Astrocyte (in vitro differentiated cells and primary cell): ENCODE data around the gene LRRC27. TPM values are rescaled to one million over a fixed set of nuclear protein-coding genes. Genes with fewer than 3 reads are reported as not detected.

Experiments
- DNase-seq: peaks from one replicate; pipeline ENCODE4 v3.0.0-alpha.2; 2010; ENCODE audit warnings: low read depth
- FAIRE-seq: peaks from 2 replicates; lab custom pipeline; 2011; peaks lifted over from hg19 to GRCh38; lab: Jason Lieb, UNC
- H2AFZ ChIP-seq: 2 replicates; pipeline ENCODE4 v1.6.0; 2012; ENCODE audit warnings: low read depth, low read length, inconsistent platforms
- H3K27ac ChIP-seq: 2 replicates; pipeline ENCODE4 v1.5.1; 2011; ENCODE audit warnings: low read depth, low read length, inconsistent platforms
- H3K27me3 ChIP-seq: 2 replicates; pipeline ENCODE4 v1.6.0; 2011; ENCODE audit warnings: low read length, inconsistent platforms; ENCODE audit not compliant: insufficient read depth
- H3K36me3 ChIP-seq: 2 replicates; pipeline ENCODE4 v1.5.1; 2011; ENCODE audit warnings: low read length, inconsistent platforms; ENCODE audit not compliant: insufficient read depth
- H3K4me1 ChIP-seq: 2 replicates; pipeline ENCODE4 v1.5.1; 2011; ENCODE audit warnings: low read length, inconsistent platforms; ENCODE audit not compliant: insufficient read depth
- H3K4me2 ChIP-seq: 2 replicates; pipeline ENCODE4 v1.6.0; 2012; ENCODE audit warnings: low read length, inconsistent platforms
- H3K4me3 ChIP-seq: 2 replicates; pipeline ENCODE4 v1.5.1; 2011; ENCODE audit warnings: low read depth, mild to moderate bottlenecking, low read length, inconsistent platforms; ENCODE audit not compliant: insufficient read depth
- H3K79me2 ChIP-seq: 2 replicates; pipeline ENCODE4 v1.6.0; 2012; ENCODE audit warnings: mild to moderate bottlenecking, low read length, inconsistent platforms; ENCODE audit not compliant: insufficient read depth
- H3K9ac ChIP-seq: 2 replicates; pipeline ENCODE4 v1.6.0; 2012; ENCODE audit warnings: mild to moderate bottlenecking, low read length, inconsistent platforms
- H3K9me3 ChIP-seq: 2 replicates; pipeline ENCODE4 v1.5.1; 2012; ENCODE audit warnings: low read depth, mild to moderate bottlenecking, low read length, inconsistent platforms; ENCODE audit not compliant: insufficient read depth
- H4K20me1 ChIP-seq: 2 replicates; pipeline ENCODE4 v1.6.0; 2012; ENCODE audit warnings: low read length, inconsistent platforms; ENCODE audit not compliant: insufficient read depth
- H3K27ac Mint-ChIP-seq: one replicate; pipeline ENCODE4 v1.8.0; 2021; ENCODE audit warnings: mild to moderate bottlenecking, mixed read lengths; ENCODE audit not compliant: unreplicated experiment
- H3K27me3 Mint-ChIP-seq: one replicate; pipeline ENCODE4 v1.8.0; 2021; ENCODE audit warnings: low read depth, mixed read lengths; ENCODE audit not compliant: unreplicated experiment
- H3K36me3 Mint-ChIP-seq: one replicate; pipeline ENCODE4 v1.8.0; 2021; ENCODE audit warnings: low read depth, mixed read lengths; ENCODE audit not compliant: unreplicated experiment
- H3K4me1 Mint-ChIP-seq: one replicate; pipeline ENCODE4 v1.8.0; 2021; ENCODE audit warnings: low read depth, mixed read lengths; ENCODE audit not compliant: unreplicated experiment
- H3K4me3 Mint-ChIP-seq: one replicate; pipeline ENCODE4 v1.8.0; 2021; ENCODE audit warnings: mild to moderate bottlenecking, moderate library complexity, mixed read lengths; ENCODE audit not compliant: unreplicated experiment
- H3K9me3 Mint-ChIP-seq: one replicate; pipeline ENCODE4 v1.8.0; 2021; ENCODE audit warnings: mild to moderate bottlenecking, mixed read lengths; ENCODE audit not compliant: unreplicated experiment
- CTCF ChIP-seq: IDR thresholded peaks from 2 replicates; pipeline ENCODE4 v1.5.1; 2011; ENCODE audit warnings: low read depth, mild to moderate bottlenecking, inconsistent platforms, low read length, moderate library complexity; ENCODE audit not compliant: insufficient read depth
- EZH2 ChIP-seq: IDR thresholded peaks from 2 replicates; pipeline ENCODE4 v1.6.1; 2012; ENCODE audit warnings: mild to moderate bottlenecking, low read length, inconsistent platforms; ENCODE audit not compliant: insufficient read depth
- total RNA-seq: library from RNA; stranded (reverse); gene quantifications from 2 replicates; pipeline ENCODE4 v1.2.1, GENCODE V29; 2021

LRRC27 gene
- total RNA-seq, 1 donor from 2014 or later, result 8.0 TPM

- DNase-seq, result no peak
Observed at GRCh38 chr10:132372516-132373095, 40.6 kb downstream of the LRRC27 start.

GRCh38 chr10:132373241-132373955 is 41.4 kb downstream of the LRRC27 start:
- no peak for TF ChIP-seq EZH2
- no peak for TF ChIP-seq CTCF
- Mint-ChIP-seq H3K4me1 (peaks cover 7% of the 10 kb centered on the region), H3K27ac (peak overlapping the region; percentile 30), H3K27me3 (peaks cover 19% of the 10 kb centered on the region), H3K4me3 (no peak overlapping the region), H3K36me3 (peaks cover 4% of the 10 kb centered on the region), H3K9me3 (no peaks in the 10 kb centered on the region)
- no peak for DNase-seq
- Histone ChIP-seq H3K27me3 (no peaks in the 10 kb centered on the region), H3K4me3 (no peak overlapping the region), H3K4me1 (no peaks in the 10 kb centered on the region), H3K9me3 (no peaks in the 10 kb centered on the region), H3K4me2 (no peak overlapping the region), H4K20me1 (no peaks in the 10 kb centered on the region), H3K27ac (no peak overlapping the region), H2AFZ (no peak overlapping the region), H3K9ac (no peak overlapping the region), H3K79me2 (no peaks in the 10 kb centered on the region), H3K36me3 (no peaks in the 10 kb centered on the region)
- no peak for FAIRE-seq

More at GRCh38 chr10:132372516-132373095, 40.6 kb downstream of the LRRC27 start:
- Histone ChIP-seq H3K9ac (no peak overlapping the region), H3K27me3 (no peaks in the 10 kb centered on the region), H3K9me3 (no peaks in the 10 kb centered on the region), H3K36me3 (no peaks in the 10 kb centered on the region), H3K4me2 (no peak overlapping the region), H3K4me1 (no peaks in the 10 kb centered on the region), H3K4me3 (no peak overlapping the region), H3K79me2 (no peaks in the 10 kb centered on the region), H2AFZ (no peak overlapping the region), H3K27ac (no peak overlapping the region), H4K20me1 (no peaks in the 10 kb centered on the region)
- no peak for TF ChIP-seq EZH2
- no peak for TF ChIP-seq CTCF
- peaks cover 19% of the 10 kb centered on the region for H3K27me3 Mint-ChIP-seq
- H3K36me3 Mint-ChIP-seq, result peaks cover 4% of the 10 kb centered on the region
- H3K4me3 Mint-ChIP-seq, result no peak overlapping the region
- H3K9me3 Mint-ChIP-seq, result no peaks in the 10 kb centered on the region
- no peak overlapping the region for H3K27ac Mint-ChIP-seq
- no peak for FAIRE-seq
- peaks cover 7% of the 10 kb centered on the region for H3K4me1 Mint-ChIP-seq

- peaks cover 4% of the 10 kb centered on the region for H3K36me3 Mint-ChIP-seq
- Histone ChIP-seq H3K27me3 (no peaks in the 10 kb centered on the region), H3K27ac (no peak overlapping the region), H4K20me1 (no peaks in the 10 kb centered on the region), H3K36me3 (no peaks in the 10 kb centered on the region), H3K4me1 (no peaks in the 10 kb centered on the region), H2AFZ (no peak overlapping the region), H3K9me3 (no peaks in the 10 kb centered on the region), H3K79me2 (no peaks in the 10 kb centered on the region), H3K4me3 (no peak overlapping the region), H3K4me2 (no peak overlapping the region), H3K9ac (no peak overlapping the region)
- no peak for FAIRE-seq
- no peak overlapping the region for H3K4me3 Mint-ChIP-seq
- TF ChIP-seq CTCF (no peak), EZH2 (no peak)
- H3K27ac Mint-ChIP-seq, result no peak overlapping the region
- no peaks in the 10 kb centered on the region for H3K9me3 Mint-ChIP-seq
- peaks cover under 1% of the 10 kb centered on the region for H3K4me1 Mint-ChIP-seq
- peaks cover 19% of the 10 kb centered on the region for H3K27me3 Mint-ChIP-seq
- DNase-seq, result no peak
Observed at GRCh38 chr10:132374176-132374575, 42.2 kb downstream of the LRRC27 start.
